NCI-H748 (cell line): ENCODE measurements around the gene ANKS4B.
A peak's percentile ranks its signal among the peaks of the same experiment; 100 is the strongest.
"Not testable (repeated sequence)": the region's sequence is repeated elsewhere in the genome, so short reads cannot be mapped to it uniquely, and the experiment has no call there.

Experiments
- DNase-seq: peaks from one replicate; lab custom pipeline; 2025; ENCODE audit not compliant: unreplicated experiment; lab: John Stamatoyannopoulos, UW

Gene ANKS4B

GRCh38 chr16:21285314-21285713 lies 51.8 kb downstream of the ANKS4B start:
- DNase-seq: no peak

GRCh38 chr16:21289789-21290188 lies 56.3 kb downstream of the ANKS4B start:
- DNase-seq: not testable (repeated sequence)

GRCh38 chr16:21300309-21301167 lies 67.0 kb downstream of the ANKS4B start:
- peak; percentile 94 for DNase-seq

GRCh38 chr16:21301168-21301894 lies 67.8 kb downstream of the ANKS4B start:
- DNase-seq: peak; percentile 73

GRCh38 chr16:21301895-21302291 lies 68.4 kb downstream of the ANKS4B start:
- peak; percentile 18 for DNase-seq

- peak; percentile 17 for DNase-seq
These were observed 69.0 kb downstream of the ANKS4B start for GRCh38 chr16:21302454-21302853.

- no peak for DNase-seq
These were observed 69.5 kb downstream of the ANKS4B start for GRCh38 chr16:21302898-21303528.
